Endothelial cell of umbilical vein (primary cell): ENCODE data around the gene TRPC3. TPM values are rescaled to one million over a fixed set of nuclear protein-coding genes. Genes with fewer than 3 reads are reported as not detected.

Experiments
- BruUV-seq: library from RNA; stranded (reverse); fragments of 400-500 nt; replicated peaks from 2 replicates; lab custom pipeline; 2021; lab: Mats Ljungman, UMichigan
- CTCF ChIA-PET: fragments of 300-600, 350-600 bp; sonication (Branson Sonifier 250); formaldehyde crosslinking; loops from one replicate; lab custom pipeline; 2021; ENCODE audit warnings: antibody characterized with exemption, inconsistent platforms; lab: Charles Lee
- POLR2A ChIA-PET: fragments of 300-600, 350-600 bp; sonication (Branson Sonifier 250); formaldehyde crosslinking; loops from one replicate; lab custom pipeline; 2021; ENCODE audit warnings: antibody characterized with exemption, inconsistent platforms; lab: Charles Lee
- DNase-seq: peaks from one replicate; pipeline ENCODE4 v3.0.0-alpha.2; 2011; ENCODE audit warnings: low read depth, low spot score
- FAIRE-seq: peaks from 2 replicates; lab custom pipeline; 2011; peaks lifted over from hg19 to GRCh38; lab: Jason Lieb, UNC
- H2AFZ ChIP-seq: 2 replicates; pipeline ENCODE4 v1.6.0; 2012; ENCODE audit warnings: low read depth, low read length, control low read depth, inconsistent platforms
- H3K27ac ChIP-seq: 2 replicates; pipeline ENCODE4 v1.5.1; 2011; ENCODE audit warnings: low read depth, mild to moderate bottlenecking, control low read depth, low read length, moderate library complexity; ENCODE audit not compliant: insufficient read depth
- H3K27me3 ChIP-seq, 2 experiments: 2 replicates each; pipeline versions ENCODE4 v1.6.0 to v1.6.1; 2011; ENCODE audit warnings: low read length in 2 of 2, mixed read lengths in 1 of 2; ENCODE audit not compliant: control insufficient read depth in 2 of 2, insufficient read depth in 2 of 2
- H3K36me3 ChIP-seq, 2 experiments: 2 replicates in 1 of 2; 3 replicates in 1 of 2; pipeline ENCODE4 v1.5.1; 2011; ENCODE audit warnings: low read length in 2 of 2, mild to moderate bottlenecking in 1 of 2, moderate library complexity in 1 of 2; ENCODE audit not compliant: control insufficient read depth in 2 of 2, insufficient read depth in 2 of 2; ENCODE audit errors: extremely low read depth in 1 of 2
- H3K4me1 ChIP-seq: 3 replicates; pipeline ENCODE4 v1.5.1; 2011; ENCODE audit warnings: mild to moderate bottlenecking, low read length; ENCODE audit not compliant: control insufficient read depth, insufficient read depth; ENCODE audit errors: extremely low read depth
- H3K4me2 ChIP-seq: 2 replicates; pipeline ENCODE4 v1.6.1; 2011; ENCODE audit warnings: low read length, control low read depth, mixed read lengths; ENCODE audit not compliant: insufficient read depth
- H3K4me3 ChIP-seq, 3 experiments: fragments of 200-600 bp in 1 of 3; sonication (generic), shearing (Covaris generic) in 1 of 3; replicated peaks in 1 of 3; 2 replicates each; pipeline ENCODE4 v1.5.1; 2011 to 2016; ENCODE audit warnings: control low read depth in 3 of 3, low read length in 3 of 3, mild to moderate bottlenecking in 2 of 3, inconsistent platforms in 1 of 3, low read depth in 1 of 3, moderate library complexity in 1 of 3; ENCODE audit not compliant: insufficient read depth in 1 of 3
- H3K79me2 ChIP-seq: 2 replicates; pipeline ENCODE4 v1.6.0; 2012; ENCODE audit warnings: low read length, inconsistent platforms; ENCODE audit not compliant: control insufficient read depth, insufficient read depth
- H3K9ac ChIP-seq: replicated peaks from 2 replicates; pipeline ENCODE3; 2011; ENCODE audit warnings: low read length, control low read depth; ENCODE audit not compliant: insufficient read depth; ENCODE audit errors: extremely low read depth
- H3K9me1 ChIP-seq: replicated peaks from 3 replicates; pipeline ENCODE4 v1.6.0; 2011; ENCODE audit warnings: mild to moderate bottlenecking, low read length; ENCODE audit not compliant: control insufficient read depth, insufficient read depth; ENCODE audit errors: extremely low read depth
- H3K9me3 ChIP-seq: replicated peaks from 2 replicates; pipeline ENCODE4 v1.5.1; 2012; ENCODE audit warnings: low read length, inconsistent platforms; ENCODE audit not compliant: control insufficient read depth, insufficient read depth
- H4K20me1 ChIP-seq: replicated peaks from 2 replicates; pipeline ENCODE3; 2011; ENCODE audit warnings: mild to moderate bottlenecking, low read length; ENCODE audit not compliant: control insufficient read depth, insufficient read depth; ENCODE audit errors: extremely low read depth
- EZH2 ChIP-seq: IDR thresholded peaks from 2 replicates; pipeline ENCODE4 v1.6.1; 2012; ENCODE audit warnings: borderline replicate concordance, low read depth, mild to moderate bottlenecking, moderate library complexity, low read length, inconsistent platforms; ENCODE audit not compliant: severe bottlenecking
- FOS ChIP-seq: IDR thresholded peaks from 2 replicates; pipeline ENCODE4 v1.6.1; 2011; ENCODE audit warnings: mild to moderate bottlenecking, low read length, moderate library complexity, borderline replicate concordance; ENCODE audit not compliant: insufficient read depth
- GATA2 ChIP-seq: IDR thresholded peaks from 2 replicates; pipeline ENCODE4 v1.7.0; 2011; ENCODE audit warnings: low read depth, mild to moderate bottlenecking, moderate library complexity, mixed read lengths, low read length; ENCODE audit not compliant: insufficient read length, insufficient read depth
- JUN ChIP-seq: IDR thresholded peaks from 2 replicates; pipeline ENCODE4 v1.6.1; 2011; ENCODE audit warnings: borderline replicate concordance, low read depth; ENCODE audit not compliant: insufficient read length, insufficient read depth
- MYC ChIP-seq: IDR thresholded peaks from one replicate; pipeline ENCODE4 v1.6.1; 2011; ENCODE audit warnings: mild to moderate bottlenecking, low read depth, low read length
- POLR2A ChIP-seq: IDR thresholded peaks from 2 replicates; pipeline ENCODE4 v1.6.1; 2012; ENCODE audit warnings: low read depth, mild to moderate bottlenecking, control low read depth, low read length
- POLR2AphosphoS5 ChIP-seq: IDR thresholded peaks from 2 replicates; pipeline ENCODE4 v1.6.1; 2012; ENCODE audit warnings: low read depth, mild to moderate bottlenecking, control low read depth, low read length, moderate library complexity; ENCODE audit not compliant: insufficient read depth
- dilution Hi-C: fragments of 300-500 bp; cut with MboI; formaldehyde crosslinking; loops from one replicate; pipeline ENCODE4 v1.15.0; 2019; ENCODE audit warnings: low sequenced_read_pairs; ENCODE audit not compliant: extremely low pct_ligation_motif_present
- intact Hi-C: fragments of 100-400 bp; cut with micrococcal nuclease; formaldehyde crosslinking; loops from one replicate; pipeline ENCODE4 v1.10.0; 2022
- polyA plus RNA-seq, 4 experiments: library from polyadenylated mRNA; depleted of rRNA in 3 of 4; stranded (reverse) in 3 of 4; unstranded in 1 of 4; fragments of >200 nt; gene quantifications; 2 replicates each; pipeline versions ENCODE4 v1.2.1 to v1.2.3, GENCODE V29; 2011 to 2012; ENCODE audit warnings: missing spikeins in 1 of 4
- total RNA-seq: library from RNA; stranded (reverse); gene quantifications from 2 replicates; pipeline ENCODE4 v1.2.3, GENCODE V29; 2021
- TF ChIP-seq, protein P1 (sequence below), 2 donors: IDR thresholded peaks; 1 replicate in 1 of 2; 2 replicates in 1 of 2; pipeline ENCODE4 v1.5.1; 2011; ENCODE audit warnings: low read length in 2 of 2, mild to moderate bottlenecking in 2 of 2, moderate library complexity in 2 of 2, control low read depth in 1 of 2, inconsistent platforms in 1 of 2, low read depth in 1 of 2; ENCODE audit not compliant: insufficient read depth in 1 of 2; ENCODE audit errors: extremely low read depth in 1 of 2
- TF ChIP-seq, protein P2 (sequence below): IDR thresholded peaks from 2 replicates; pipeline ENCODE4 v1.6.1; 2011; ENCODE audit not compliant: insufficient read depth, insufficient read length

TRPC3 gene
- total and polyA plus RNA-seq, 2 donors (not counting 3 experiments of a cell fraction or from before 2014, with no cell fraction given) = not detected

DNA sequence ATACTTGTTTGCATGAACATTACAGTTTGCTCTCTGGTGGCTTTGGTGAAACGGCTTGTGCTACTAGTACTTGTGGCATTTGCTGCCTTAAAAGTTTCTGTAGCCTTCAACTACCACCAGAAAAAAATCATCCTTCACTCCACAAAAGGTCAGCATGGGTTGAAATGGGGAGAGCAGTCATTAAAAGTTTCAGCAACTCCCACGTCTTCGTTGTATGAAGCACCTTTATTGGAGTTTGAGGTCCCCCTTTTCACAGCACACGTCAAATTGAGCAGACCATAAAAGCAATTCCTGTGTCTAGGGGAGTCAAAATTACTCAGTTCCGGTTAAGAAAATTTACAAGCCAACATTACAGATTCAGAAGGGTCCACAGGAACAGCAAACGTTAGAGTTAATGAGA is 105.2 kb downstream of the TRPC3 start:
- CTCF ChIA-PET = no interaction called here
- intact Hi-C loops = no loop called here
- DNase-seq = no peak
- Histone ChIP-seq H3K9ac (no peak overlapping the region), H3K27ac (no peak overlapping the region), H3K9me3 (no peaks in the 10 kb centered on the region), H3K4me3 (no peak overlapping the region), H3K4me2 (no peak overlapping the region), H3K36me3 (peaks cover 0 to 2% of the 10 kb centered on the region in 2 experiments), H3K9me1 (no peaks in the 10 kb centered on the region), H3K79me2 (no peaks in the 10 kb centered on the region), H3K27me3 (no peaks in the 10 kb centered on the region), H2AFZ (no peak overlapping the region), H3K4me1 (no peaks in the 10 kb centered on the region), H4K20me1 (no peaks in the 10 kb centered on the region)
- no TSS peak for BruUV-seq
- dilution Hi-C loops = no loop called here
- POLR2A ChIA-PET = no interaction called here
- no peak for TF ChIP-seq EZH2
- no peak for TF ChIP-seq MYC
- TF ChIP-seq, protein P1, sequence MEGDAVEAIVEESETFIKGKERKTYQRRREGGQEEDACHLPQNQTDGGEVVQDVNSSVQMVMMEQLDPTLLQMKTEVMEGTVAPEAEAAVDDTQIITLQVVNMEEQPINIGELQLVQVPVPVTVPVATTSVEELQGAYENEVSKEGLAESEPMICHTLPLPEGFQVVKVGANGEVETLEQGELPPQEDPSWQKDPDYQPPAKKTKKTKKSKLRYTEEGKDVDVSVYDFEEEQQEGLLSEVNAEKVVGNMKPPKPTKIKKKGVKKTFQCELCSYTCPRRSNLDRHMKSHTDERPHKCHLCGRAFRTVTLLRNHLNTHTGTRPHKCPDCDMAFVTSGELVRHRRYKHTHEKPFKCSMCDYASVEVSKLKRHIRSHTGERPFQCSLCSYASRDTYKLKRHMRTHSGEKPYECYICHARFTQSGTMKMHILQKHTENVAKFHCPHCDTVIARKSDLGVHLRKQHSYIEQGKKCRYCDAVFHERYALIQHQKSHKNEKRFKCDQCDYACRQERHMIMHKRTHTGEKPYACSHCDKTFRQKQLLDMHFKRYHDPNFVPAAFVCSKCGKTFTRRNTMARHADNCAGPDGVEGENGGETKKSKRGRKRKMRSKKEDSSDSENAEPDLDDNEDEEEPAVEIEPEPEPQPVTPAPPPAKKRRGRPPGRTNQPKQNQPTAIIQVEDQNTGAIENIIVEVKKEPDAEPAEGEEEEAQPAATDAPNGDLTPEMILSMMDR (IDR thresholded peaks at IDR 0.05; ENCODE audit: extremely low read depth in 1 of 2, insufficient read depth in 1 of 2, low read depth in 1 of 2, low read length in 2 of 2) = no peak
- TF ChIP-seq JUN = no peak
- no peak for TF ChIP-seq POLR2A
- no peak for TF ChIP-seq POLR2AphosphoS5
- TF ChIP-seq, protein P2, sequence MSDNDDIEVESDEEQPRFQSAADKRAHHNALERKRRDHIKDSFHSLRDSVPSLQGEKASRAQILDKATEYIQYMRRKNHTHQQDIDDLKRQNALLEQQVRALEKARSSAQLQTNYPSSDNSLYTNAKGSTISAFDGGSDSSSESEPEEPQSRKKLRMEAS = no peak
- no peak for TF ChIP-seq GATA2
- no peak for TF ChIP-seq FOS
- FAIRE-seq = no peak
